HepG2 (cell line): ENCODE measurements around the gene TFDP1. TPM values are rescaled to one million over a fixed set of nuclear protein-coding genes. Genes with fewer than 3 reads are reported as not detected.

Experiments
- ATAC-seq: fragments of 200-7000 bp; cut with Tn5 transposase; 3 replicates; pipeline ENCODE4 v1.9.1; 2020; ENCODE audit warnings: mild to moderate bottlenecking, moderate library complexity
- BruUV-seq: library from RNA; stranded (reverse); fragments of 400-500 nt; replicated peaks from 2 replicates; lab custom pipeline; 2021; lab: Mats Ljungman, UMichigan
- CTCF ChIA-PET: fragments of 300-600 bp; formaldehyde crosslinking; extraction: SDS; loops from one replicate; lab custom pipeline; 2021; ENCODE audit warnings: low total read pairs, inconsistent platforms, low intra/inter-chr PET ratio; lab: Yijun Ruan, JAX
- POLR2A ChIA-PET: fragments of 350-600 bp; sonication (Branson Sonifier 250); formaldehyde crosslinking; loops from one replicate; lab custom pipeline; 2020; ENCODE audit warnings: antibody characterized with exemption, inconsistent platforms; lab: Yijun Ruan, JAX
- DNase-seq: peaks from one replicate; pipeline ENCODE4 v3.0.0-alpha.2; 2015; ENCODE audit warnings: low spot score
- FAIRE-seq: peaks from 3 replicates; lab custom pipeline; 2011; peaks lifted over from hg19 to GRCh38; lab: Jason Lieb, UNC
- H2AFZ ChIP-seq: one replicate; pipeline ENCODE4 v1.6.1; 2011; ENCODE audit warnings: low read length, inconsistent platforms
- H3K27ac ChIP-seq: fragments of 300-600 bp; 3 replicates; pipeline ENCODE4 v1.8.0; 2011; ENCODE audit warnings: mixed run types, mild to moderate bottlenecking, mixed read lengths, low read length, inconsistent platforms; ENCODE audit not compliant: insufficient read depth; ENCODE audit errors: extremely low read length
- H3K27me3 ChIP-seq, 2 experiments: fragments of 200-600 bp in 1 of 2; 2 replicates in 1 of 2; 3 replicates in 1 of 2; pipeline versions ENCODE4 v1.6.0 to v1.8.0; 2011; ENCODE audit warnings: low read length in 2 of 2, mild to moderate bottlenecking in 2 of 2, moderate library complexity in 2 of 2, inconsistent platforms in 1 of 2; ENCODE audit not compliant: insufficient read depth in 2 of 2, control insufficient read depth in 1 of 2
- H3K36me3 ChIP-seq, 2 experiments: fragments of 200-600 bp in 1 of 2; replicated peaks in 1 of 2; 2 replicates in 1 of 2; 3 replicates in 1 of 2; pipeline versions ENCODE4 v1.5.1 to v1.8.0; 2011; ENCODE audit warnings: low read length in 2 of 2, inconsistent platforms in 1 of 2; ENCODE audit not compliant: insufficient read depth in 2 of 2, control insufficient read depth in 1 of 2
- H3K4me1 ChIP-seq: 2 replicates; pipeline ENCODE4 v1.5.1; 2012; ENCODE audit warnings: low read length, inconsistent platforms; ENCODE audit not compliant: insufficient read depth
- H3K4me2 ChIP-seq: 2 replicates; pipeline ENCODE4 v1.6.0; 2011; ENCODE audit warnings: low read depth, low read length, inconsistent platforms
- H3K4me3 ChIP-seq, 3 experiments: fragments of 200-600 bp in 1 of 3; sonication (generic), shearing (Covaris generic) in 1 of 3; replicated peaks in 1 of 3; 2 replicates each; pipeline ENCODE4 v1.5.1; 2011 to 2016; ENCODE audit warnings: low read length in 3 of 3, inconsistent platforms in 2 of 3, low read depth in 2 of 3, mild to moderate bottlenecking in 2 of 3, control low read depth in 1 of 3, mixed read lengths in 1 of 3; ENCODE audit not compliant: insufficient read depth in 1 of 3
- H3K79me2 ChIP-seq: one replicate; pipeline ENCODE4 v1.6.1; 2011; ENCODE audit warnings: low read length, inconsistent platforms; ENCODE audit not compliant: insufficient read depth
- H3K9ac ChIP-seq: 2 replicates; pipeline ENCODE4 v1.6.0; 2011; ENCODE audit warnings: mild to moderate bottlenecking, low read depth, low read length, inconsistent platforms; ENCODE audit not compliant: insufficient read depth
- H3K9me3 ChIP-seq: 2 replicates; pipeline ENCODE4 v1.5.1; 2012; ENCODE audit warnings: mild to moderate bottlenecking, low read length
- H4K20me1 ChIP-seq: 2 replicates; pipeline ENCODE4 v1.6.0; 2011; ENCODE audit warnings: inconsistent platforms, mild to moderate bottlenecking, low read length, moderate library complexity; ENCODE audit not compliant: insufficient read depth
- MAFF ChIP-seq: IDR thresholded peaks from 2 replicates; pipeline ENCODE4 v1.6.1; 2011; ENCODE audit warnings: low read depth, low read length, improper control_type of control experiment
- MAFK ChIP-seq, 2 experiments: IDR thresholded peaks in 1 of 2; conservative IDR thresholded peaks in 1 of 2; 2 replicates each; pipeline ENCODE4 v1.6.1; 2011; ENCODE audit warnings: improper control_type of control experiment in 2 of 2, low read length in 2 of 2
- SRY ChIP-seq: sonication (generic); formaldehyde crosslinking; IDR thresholded peaks from 2 replicates; pipeline ENCODE4 v1.8.0; 2022; ENCODE audit warnings: mild to moderate bottlenecking, missing genetic modification reagents
- STAG1 ChIP-seq: sonication (generic); formaldehyde crosslinking; IDR thresholded peaks from 2 replicates; pipeline ENCODE4 v1.4.0; 2020; ENCODE audit warnings: missing genetic modification reagents
- THAP9 ChIP-seq: sonication (generic); formaldehyde crosslinking; IDR thresholded peaks from 2 replicates; pipeline ENCODE4; 2020; ENCODE audit warnings: missing genetic modification reagents, mild to moderate bottlenecking, borderline replicate concordance
- ZKSCAN5 ChIP-seq: sonication (generic); formaldehyde crosslinking; IDR thresholded peaks from 2 replicates; pipeline ENCODE4 v1.5.1; 2020; ENCODE audit warnings: mild to moderate bottlenecking, missing genetic modification reagents
- ZNF274 ChIP-seq: sonication (generic); formaldehyde crosslinking; IDR thresholded peaks from 2 replicates; pipeline ENCODE4 v1.5.1; 2020; ENCODE audit warnings: mild to moderate bottlenecking, missing genetic modification reagents
- ZNF317 ChIP-seq: sonication (generic); formaldehyde crosslinking; IDR thresholded peaks from 2 replicates; pipeline ENCODE4 v1.5.0; 2020; ENCODE audit warnings: mild to moderate bottlenecking, missing genetic modification reagents
- ZNF354B ChIP-seq: sonication (generic); formaldehyde crosslinking; IDR thresholded peaks from 2 replicates; pipeline ENCODE4 v1.8.0; 2022; ENCODE audit warnings: mild to moderate bottlenecking, missing genetic modification reagents
- ZNF362 ChIP-seq: sonication (generic); formaldehyde crosslinking; IDR thresholded peaks from 2 replicates; pipeline ENCODE4 v1.4.0; 2020; ENCODE audit warnings: missing genetic modification reagents, mild to moderate bottlenecking, borderline replicate concordance
- ZNF710 ChIP-seq: sonication (generic); formaldehyde crosslinking; IDR thresholded peaks from 2 replicates; pipeline ENCODE4 v1.5.0; 2020; ENCODE audit warnings: mild to moderate bottlenecking, missing genetic modification reagents, borderline replicate concordance
- WGBS: methylation state at CpG from one replicate; pipeline ENCODE4 v1.1.6; 2017; ENCODE audit warnings: low lambda C conversion rate; 5-methylcytosine and 5-hydroxymethylcytosine counted together
- in situ Hi-C: cut with HindIII; loops from 2 replicates; pipeline ENCODE4 v1.10.0; 2017; ENCODE audit warnings: low pct_unique_long_range_greater_than_20kb; ENCODE audit not compliant: extremely low pct_ligation_motif_present
- intact Hi-C: fragments of 100-400 bp; cut with micrococcal nuclease; formaldehyde crosslinking; loops from one replicate; pipeline ENCODE4 v1.10.0; 2022; ENCODE audit not compliant: unreplicated experiment
- polyA plus RNA-seq, 8 experiments: library from polyadenylated mRNA; depleted of rRNA in 3 of 8; stranded (reverse) in 7 of 8; unstranded in 1 of 8; fragments of >200 nt; fragmentation: Illumina TruSeq in 4 of 8; extraction: Trizol in 4 of 8; gene quantifications; 2 replicates each; pipeline versions ENCODE4 v1.2.1 to v1.2.3, GENCODE V29; 2011 to 2016; ENCODE audit warnings: low read depth in 4 of 8, missing spikeins in 1 of 8, mixed read lengths in 1 of 8; ENCODE audit not compliant: insufficient read depth in 1 of 8
- total RNA-seq, 5 experiments: library from RNA; depleted of rRNA; stranded (reverse); fragments of >200 nt; fragmentation: Illumina TruSeq; extraction: Trizol; gene quantifications; 2 replicates each; pipeline ENCODE4 v1.2.3, GENCODE V29; 2016; ENCODE audit warnings: low read depth in 1 of 5

The TFDP1 gene
- total and polyA plus RNA-seq, 2 of the 13 experiments (the other 11 are each of a cell fraction or from before 2014, with no cell fraction given) = 38.0 to 84.2 TPM

- intact Hi-C loops = no loop called here
- Histone ChIP-seq H4K20me1 (no peaks in the 10 kb centered on the region), H3K27ac (no peak overlapping the region), H3K9ac (no peak overlapping the region), H3K4me2 (no peak overlapping the region), H2AFZ (no peak overlapping the region), H3K9me3 (no peaks in the 10 kb centered on the region), H3K79me2 (no peaks in the 10 kb centered on the region), H3K27me3 (peaks cover 0 to 20% of the 10 kb centered on the region in 2 experiments; a peak in 3 of 5 replicates), H3K4me3 (no peak overlapping the region), H3K4me1 (peaks cover 6% of the 10 kb centered on the region; the same call in 1 of the 2 replicates), H3K36me3 (no peaks in the 10 kb centered on the region)
- 73% methylated on average over 25 of the region's 39 CpGs for WGBS
- ChIA-PET POLR2A (no interaction called here), CTCF (no interaction called here)
- BruUV-seq = no TSS peak
- in situ Hi-C loops = no loop called here
- ATAC-seq (no peak), FAIRE-seq (no peak), DNase-seq (no peak)
- no peak for TF ChIP-seq ZNF710 (CRISPR knock-in tag)
- TF ChIP-seq SRY = no peak
- TF ChIP-seq ZNF274 (CRISPR knock-in tag) = no peak
- no peak for TF ChIP-seq ZKSCAN5 (CRISPR knock-in tag)
- TF ChIP-seq MAFF = 0 out of 2 replicates have a peak, but pooled peaks have one; percentile 14
- TF ChIP-seq THAP9 = no peak
- no peak for TF ChIP-seq STAG1 (CRISPR knock-in tag)
- TF ChIP-seq MAFK (conservative IDR thresholded peaks at IDR 0.05 in 1 of 2, IDR thresholded peaks at IDR 0.05 in 1 of 2; ENCODE audit: low read length in 2 of 2) = peak in 1 of 2 experiments; percentile 48; a peak in 2 of 4 replicates
- no peak for TF ChIP-seq ZNF317 (CRISPR knock-in tag)
- no peak for TF ChIP-seq ZNF362 (CRISPR knock-in tag)
- TF ChIP-seq ZNF354B (CRISPR knock-in tag) = no peak
Observed at GRCh38 chr13:113654591-113655345, 70.2 kb downstream of the TFDP1 start.
